GM19351 (cell line): ENCODE data around the gene SMC4.
"Not testable (repeated sequence)": the region's sequence is repeated elsewhere in the genome, so short reads cannot be mapped to it uniquely, and the experiment has no call there.

Experiments
- ATAC-seq: cut with Tn5 transposase; IDR thresholded peaks from one replicate; pipeline ENCODE4 v1.9.1; 2021; ENCODE audit warnings: mild to moderate bottlenecking, moderate library complexity; ENCODE audit not compliant: unreplicated experiment

The SMC4 gene

DNA sequence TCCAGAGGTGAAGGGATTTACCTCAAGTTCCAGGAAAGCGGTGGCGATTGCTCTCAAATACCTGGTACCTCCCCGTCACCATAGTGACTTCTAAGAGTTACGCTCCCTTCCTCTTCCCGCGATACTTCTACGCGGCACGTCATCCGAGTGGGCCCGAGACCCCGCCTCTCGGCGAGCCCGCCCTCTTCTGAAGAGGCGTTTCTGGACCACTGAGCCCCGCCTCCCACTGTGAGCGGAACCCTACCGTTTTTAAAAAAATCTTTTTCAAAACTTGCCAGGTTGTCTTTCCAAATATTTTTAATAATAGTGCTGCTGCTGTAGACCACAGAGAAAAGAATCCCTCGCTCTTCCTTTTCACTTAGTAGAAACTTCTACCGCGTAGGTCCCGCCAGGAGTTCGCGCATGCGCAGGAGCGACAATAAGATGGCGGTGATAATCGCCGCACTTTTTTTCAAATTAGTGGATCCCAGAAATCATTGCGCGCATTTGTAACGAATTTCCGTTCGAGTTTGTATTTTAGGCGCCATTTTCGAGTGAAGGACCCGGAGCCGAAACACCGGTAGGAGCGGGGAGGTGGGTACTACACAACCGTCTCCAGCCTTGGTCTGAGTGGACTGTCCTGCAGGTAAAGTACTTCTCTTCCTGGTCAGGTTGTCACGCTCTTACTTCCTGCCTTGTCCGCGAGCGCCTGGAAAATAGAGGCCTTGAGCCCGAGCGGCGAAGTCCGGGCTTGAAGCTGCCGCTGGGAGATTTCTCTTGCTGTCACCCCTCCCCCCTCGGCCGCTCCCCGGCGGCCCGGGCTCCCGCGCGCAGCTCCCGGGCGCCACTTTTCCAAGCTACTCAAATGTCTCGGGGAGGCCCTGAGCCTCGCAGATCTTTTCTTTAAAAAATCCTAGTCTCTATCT, at the start of gene SMC4, which contains the start of gene IFT80:
SMC4 (plus strand) TSS at position 526 of the 905 bp plus-strand sequence. CDS start 1,177 bp downstream, outside the sequence.
IFT80 (minus strand) TSS at position 101 of the 905 bp plus-strand sequence. CDS start 14,625 bp downstream, outside the sequence.
- peak; percentile 91 for ATAC-seq

DNA sequence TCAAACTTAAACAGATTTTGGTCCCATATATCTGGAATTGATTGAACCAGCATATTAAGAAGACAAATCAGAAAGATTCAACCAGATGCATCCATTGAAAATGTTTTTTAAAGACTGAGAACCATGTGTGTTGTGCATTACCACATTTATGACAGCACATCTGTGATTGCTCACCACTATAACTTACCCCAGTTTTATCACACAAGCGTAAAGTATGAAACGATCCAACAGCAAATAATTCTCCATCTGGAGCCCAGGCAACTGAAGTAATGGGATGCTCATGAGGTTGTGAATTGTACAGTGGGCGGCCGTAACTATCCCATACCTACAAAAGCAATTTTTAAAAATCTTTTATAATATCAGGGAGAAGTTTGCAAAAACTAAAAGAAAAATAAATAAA, 43.6 kb upstream of the SMC4 start:
- no peak for ATAC-seq

DNA sequence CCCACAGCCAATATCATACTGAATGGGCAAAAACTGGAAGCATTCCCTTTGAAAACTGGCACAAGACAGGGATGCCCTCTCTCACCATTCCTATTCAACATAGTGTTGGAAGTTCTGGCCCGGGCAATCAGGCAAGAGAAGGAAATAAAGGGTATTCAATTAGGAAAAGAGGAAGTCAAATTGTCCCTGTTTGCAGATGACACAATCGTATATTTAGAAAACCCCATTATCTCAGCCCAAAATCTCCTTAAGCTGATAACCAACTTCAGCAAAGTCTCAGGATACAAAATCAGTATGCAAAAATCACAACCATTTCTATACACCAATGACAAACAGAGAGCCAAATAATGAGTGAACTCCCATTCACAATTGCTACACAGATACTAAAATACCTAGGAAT, 36.6 kb upstream of the SMC4 start:
- ATAC-seq = not testable (repeated sequence)

DNA sequence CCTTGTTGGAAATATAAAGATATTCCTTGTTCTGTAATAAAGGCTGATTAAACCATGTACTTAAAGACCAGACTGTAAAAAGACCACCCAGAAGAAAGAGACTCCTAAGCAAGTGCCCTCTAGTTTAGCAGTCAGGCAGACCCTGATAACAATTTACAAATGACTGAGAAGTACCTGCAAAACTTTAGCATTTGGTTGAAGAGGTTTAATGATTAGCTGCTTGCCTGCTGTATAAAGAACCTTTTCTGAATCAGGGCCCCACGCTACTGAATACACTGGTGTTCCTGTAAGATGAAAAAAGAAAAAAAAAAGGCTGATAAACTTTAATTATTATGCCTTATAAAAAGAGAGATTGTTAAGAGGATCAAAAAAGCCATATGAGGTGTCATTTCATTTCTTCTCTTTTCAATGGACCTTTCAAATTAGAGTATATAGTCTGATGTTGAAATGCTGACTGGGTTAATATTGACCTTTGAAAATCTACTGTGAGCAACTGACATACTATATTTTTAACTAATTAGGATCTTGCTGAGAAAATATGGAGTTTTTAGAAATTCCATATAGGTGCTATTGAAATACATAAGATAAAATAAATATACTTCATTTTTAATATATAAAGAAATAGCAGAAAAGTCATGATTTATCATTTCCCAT, 33.5 kb upstream of the SMC4 start:
- no peak for ATAC-seq

DNA sequence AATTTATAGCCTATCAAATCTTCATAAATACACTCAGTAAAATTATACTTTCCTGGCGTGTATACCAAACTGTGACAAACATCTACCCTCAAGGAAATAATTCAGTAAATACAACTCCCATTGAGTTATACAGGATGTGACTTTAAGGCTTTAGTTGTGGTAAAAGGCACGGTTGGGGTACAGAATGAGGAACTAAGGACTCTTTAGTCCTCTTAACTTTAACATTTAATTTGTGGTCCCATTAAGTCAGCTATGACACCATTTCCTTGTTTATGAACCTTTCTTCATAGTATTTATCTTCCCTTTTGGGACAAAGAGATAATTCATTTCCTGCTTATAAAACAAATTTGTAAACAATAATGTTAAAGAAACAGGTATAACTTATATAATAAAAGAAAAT, 30.6 kb upstream of the SMC4 start:
- ATAC-seq = peak; percentile 86

DNA sequence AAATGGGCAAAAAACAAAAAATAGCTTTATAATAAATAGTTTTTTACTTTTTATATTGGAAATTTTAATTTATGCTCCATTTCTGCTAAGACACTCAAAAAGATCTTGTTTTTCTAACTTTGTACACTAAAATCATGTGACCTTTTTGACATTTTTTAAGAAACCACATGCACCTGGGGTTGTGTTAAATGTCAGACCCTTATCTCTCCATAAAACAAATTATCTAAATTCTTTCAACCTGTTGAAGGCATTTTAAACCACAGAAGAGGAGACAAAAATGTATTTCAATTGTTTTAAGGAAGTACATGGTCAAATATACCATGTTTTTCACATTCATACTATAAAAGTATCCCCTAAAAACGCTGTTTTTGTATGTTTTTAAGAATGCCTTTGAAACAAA, 29.7 kb upstream of the SMC4 start:
- ATAC-seq = no peak

DNA sequence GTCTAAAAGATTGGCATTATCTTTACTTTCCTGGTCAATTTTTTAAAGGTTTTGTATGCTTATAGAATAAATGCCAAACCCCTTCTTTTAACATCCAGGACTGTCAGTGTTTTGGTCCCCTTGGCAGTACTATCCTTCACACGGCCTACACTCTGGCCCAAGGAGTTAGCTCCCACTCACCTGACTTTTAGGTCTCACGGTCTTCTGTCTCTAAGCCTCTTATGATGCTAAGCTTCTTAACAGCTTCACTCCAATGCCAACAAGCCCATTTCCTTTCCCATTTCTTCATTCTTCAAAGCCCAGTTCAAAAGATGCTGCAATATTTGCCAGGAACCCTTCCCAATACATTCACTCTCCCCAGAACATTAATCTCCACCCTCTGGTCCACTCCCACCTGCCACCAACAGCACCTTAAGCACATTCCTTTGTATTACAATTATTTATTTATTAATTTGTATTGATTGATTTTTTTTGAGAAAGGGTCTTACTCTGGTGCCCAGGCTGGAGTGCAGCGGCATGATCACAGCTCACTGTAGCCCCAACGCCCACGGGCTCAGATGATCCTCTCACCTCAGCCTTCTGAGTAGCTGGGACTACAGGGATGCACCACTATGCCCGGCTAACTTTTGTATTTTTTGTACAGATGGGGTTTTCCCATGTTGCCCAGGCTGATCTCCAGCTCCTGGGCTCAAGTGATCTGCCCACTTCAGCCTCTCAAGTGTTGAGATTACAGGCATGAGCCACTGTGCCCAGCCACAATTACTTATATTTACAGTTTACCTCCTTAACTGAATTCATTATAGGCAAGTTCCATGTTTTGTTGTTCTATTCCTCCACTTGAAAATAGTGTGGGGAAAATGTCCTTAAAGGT, 28.2 kb upstream of the SMC4 start:
- ATAC-seq = no peak

DNA sequence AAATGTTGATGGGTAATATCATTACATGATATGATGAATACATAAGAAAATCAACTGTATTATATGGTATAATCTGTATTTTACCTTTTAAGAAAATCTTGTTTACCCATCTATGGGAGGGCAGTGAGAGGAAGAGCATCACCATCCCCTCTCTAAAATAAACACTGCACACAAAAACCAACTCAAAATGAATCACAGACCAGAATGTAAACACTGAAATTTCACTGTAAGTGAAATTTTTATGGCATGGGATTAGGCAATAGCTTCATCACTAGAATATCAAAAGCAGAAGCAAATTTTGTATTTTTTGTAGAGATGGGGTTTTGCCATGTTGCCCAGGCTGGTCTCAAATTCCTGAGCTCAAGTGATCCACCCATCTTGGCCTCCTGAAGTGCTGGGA, 26.7 kb upstream of the SMC4 start:
- no peak for ATAC-seq

DNA sequence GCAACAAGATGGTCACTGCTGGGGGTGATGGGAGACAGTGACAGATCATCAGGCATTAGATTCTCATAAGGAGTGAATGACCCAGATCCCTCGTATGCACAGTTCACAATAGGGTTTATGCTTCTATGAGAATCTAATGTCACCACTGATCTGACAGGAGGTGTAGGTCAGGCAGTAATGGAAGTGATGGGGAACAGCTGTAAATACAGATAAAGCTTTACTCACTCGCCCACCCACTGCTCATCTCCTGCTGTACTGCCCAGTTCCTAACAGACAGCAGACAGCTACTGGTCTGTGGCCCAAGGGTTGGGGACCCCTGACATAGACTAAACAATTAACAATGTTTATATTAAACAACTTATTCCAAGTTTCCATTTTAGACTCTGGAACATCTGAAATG, 25.8 kb upstream of the SMC4 start:
- no peak for ATAC-seq

DNA sequence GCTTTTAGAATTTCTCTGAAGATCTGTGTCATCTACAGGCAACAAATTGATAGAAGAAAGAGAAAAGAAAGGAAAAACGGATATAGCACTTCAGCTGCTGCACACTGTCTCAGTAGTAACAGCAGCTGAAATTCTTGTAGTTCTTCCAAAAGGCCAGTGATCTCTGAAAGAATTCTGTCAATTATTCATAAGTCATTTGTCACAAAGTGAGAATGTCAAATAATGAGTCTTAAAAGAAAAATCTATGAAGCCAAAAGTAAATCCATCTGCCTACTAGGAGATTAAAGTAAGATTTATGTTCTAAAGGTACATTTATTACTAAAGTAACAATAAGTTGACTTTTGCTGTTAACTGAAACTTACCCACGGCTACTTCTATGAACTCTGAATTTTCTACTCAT, 25.0 kb upstream of the SMC4 start:
- ATAC-seq = no peak

DNA sequence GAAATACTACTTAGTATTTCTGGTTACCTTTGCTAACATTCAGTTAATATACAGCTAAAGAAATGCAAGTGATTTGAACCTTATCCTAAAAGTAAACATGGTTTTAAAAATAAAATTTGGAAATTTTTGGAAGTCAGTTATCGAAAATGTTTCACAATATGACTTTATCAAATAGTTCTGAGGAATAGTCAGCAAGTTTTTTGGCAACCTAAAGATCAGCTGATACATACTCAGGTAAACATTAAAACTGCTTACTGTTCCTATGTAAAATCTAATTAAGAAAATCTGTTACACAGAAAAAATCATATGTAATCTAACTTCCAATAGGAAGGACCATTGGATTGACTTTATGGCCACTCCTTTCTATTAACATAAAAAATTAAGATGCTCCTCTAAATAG, 24.5 kb upstream of the SMC4 start:
- no peak for ATAC-seq

DNA sequence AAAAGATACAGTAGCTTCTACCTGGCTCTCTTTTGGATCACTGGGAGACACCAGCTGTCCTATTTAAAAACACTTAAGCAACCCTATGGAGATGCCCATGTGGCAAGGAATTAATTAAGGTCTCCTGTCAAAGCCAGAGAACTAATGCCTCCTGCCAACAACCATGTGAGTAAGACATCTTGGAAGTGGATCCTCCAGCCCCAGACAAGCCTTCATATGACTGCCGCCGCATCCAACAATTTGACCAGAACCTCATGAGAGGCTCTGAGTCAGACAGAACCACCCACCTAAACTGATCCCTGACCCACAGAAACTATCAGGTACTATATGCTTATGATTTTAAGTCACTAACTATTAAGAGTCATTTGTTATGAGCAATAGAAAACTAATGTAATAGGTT, 22.8 kb upstream of the SMC4 start:
- ATAC-seq = no peak

DNA sequence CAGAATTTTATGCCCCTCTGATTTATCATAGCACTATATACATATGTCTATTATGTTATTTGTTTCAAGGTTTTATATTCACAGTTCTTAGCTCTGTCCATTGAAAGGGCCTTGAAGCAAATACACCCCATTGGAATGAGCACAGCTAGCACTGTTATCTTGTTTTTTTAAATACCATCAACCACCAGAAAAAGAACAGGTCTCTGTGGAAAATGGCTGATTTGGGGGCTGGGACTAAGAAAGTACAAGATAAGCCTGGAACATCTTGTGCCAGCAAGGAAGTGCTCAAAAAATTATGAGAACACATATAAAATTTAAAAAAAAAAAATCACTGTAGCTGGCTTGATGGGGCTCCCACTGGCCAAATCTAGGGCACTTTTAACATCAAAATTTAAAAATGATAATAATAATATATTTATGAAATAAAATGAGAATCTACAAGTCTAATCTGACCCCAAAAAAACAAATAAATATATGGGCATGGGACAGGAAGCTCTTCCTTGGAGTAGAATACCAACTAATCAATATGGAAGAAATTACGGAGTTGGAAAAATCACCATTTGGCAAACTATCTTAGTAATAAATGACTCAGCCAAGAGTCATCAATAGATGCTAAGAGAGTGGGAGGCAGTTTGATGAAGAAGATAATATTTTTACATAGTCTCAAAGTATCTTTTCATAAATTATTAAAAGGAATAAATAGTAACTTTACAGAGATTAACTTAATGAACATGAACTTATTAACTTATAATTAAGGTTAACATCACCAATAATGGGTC, 20.9 kb upstream of the SMC4 start:
- ATAC-seq = no peak

DNA sequence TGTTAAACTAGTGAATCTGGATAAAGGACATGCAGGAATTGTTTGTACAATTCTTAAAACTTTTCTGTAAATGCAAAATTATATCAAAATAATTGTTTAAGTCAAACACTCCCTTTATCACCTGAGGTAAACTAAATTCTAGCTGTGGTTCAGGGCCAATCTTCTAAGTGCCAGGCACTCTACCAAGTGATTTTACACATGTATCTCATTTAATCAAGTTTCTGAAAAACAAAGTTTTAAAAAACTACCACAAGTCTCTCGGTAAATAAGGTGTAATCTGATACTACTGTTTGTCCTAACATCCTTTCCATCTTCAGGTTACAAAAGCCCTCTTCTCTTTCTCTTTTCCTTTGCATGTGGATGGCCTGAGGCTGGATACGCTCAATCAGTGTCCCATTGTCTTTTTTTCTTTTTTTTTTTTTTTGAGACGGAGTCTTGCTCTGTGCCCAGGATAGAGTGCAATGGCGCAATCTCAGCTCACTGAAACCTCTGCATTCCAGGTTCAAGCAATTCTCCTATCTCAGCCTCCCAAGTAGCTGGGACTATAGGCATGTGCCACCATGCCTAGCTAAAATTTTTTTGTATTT, 19.7 kb upstream of the SMC4 start:
- ATAC-seq = no peak

DNA sequence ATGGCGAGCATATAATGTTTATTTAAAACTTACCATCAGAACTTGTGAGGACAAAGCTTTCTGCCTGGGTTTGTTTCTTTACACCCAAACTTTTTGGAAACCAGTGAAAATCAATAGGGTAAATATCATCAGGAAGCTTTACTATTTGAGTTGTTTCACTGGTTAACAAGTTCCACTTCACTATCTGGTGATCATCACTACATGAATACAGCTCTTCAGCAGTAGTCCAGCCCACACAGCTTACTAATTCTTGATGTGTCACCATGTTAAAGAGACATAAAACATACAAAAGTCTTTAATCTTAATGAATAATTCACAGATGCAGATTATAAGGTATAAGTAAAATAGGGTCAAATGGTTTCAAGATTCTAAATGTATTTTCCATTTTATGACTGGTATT, 18.0 kb upstream of the SMC4 start:
- no peak for ATAC-seq

DNA sequence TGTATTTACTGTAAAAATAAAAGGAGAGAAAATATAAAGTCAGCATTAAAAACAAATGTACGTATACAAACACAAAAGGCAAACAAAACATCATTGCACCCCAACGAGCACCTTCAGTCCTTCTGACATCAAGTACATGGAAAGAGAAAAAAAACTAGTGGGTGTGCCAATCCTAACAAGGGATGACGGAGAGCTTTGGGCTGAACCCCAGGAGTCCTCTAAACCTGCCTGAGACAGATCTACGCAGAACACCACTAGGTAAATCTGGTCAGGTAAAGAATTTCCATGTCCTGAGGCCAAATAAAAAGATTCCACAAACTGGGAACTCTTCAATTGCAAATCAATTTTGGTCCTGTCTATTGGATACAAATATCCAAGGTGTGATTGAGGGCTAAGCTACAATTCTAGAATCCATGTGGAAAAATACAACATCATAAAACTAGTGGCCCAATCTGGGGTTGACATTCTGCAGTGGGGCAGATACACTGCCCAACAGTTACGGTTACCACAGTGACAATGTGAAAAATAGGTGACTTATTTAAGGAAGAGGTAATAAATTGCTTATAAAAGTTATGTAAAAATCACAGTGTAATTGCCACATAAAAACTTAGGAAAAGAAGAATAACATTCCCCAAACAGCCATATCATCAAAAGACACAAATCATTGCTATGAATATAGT, 14.7 kb upstream of the SMC4 start:
- ATAC-seq = no peak

DNA sequence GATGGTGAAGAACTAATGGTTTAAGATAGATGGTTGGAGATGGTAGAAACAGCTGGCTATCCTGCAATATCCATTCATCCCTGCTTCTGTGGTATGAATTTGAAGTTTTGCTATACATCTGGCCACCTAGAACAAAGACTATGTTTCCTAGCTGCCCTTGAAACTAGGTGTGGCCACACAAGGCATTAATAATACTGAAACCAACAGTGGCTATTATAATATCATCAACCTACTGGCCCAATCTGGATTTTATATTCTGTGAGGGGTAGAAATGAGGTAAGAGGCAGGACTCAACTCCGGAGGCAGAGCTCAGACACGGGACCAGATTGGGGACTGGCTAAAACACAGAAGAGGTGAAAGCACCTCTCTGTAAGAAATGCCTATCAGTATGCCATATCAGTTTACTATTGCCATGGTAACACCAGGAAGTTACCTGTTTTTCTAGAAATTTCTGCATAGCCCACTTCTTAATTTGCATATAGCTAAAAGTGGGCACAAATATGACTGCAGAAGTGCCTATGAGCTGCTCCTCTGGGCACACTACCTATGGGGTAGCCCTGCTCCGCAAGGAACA, 8.8 kb upstream of the SMC4 start:
- ATAC-seq = peak; percentile 64

DNA sequence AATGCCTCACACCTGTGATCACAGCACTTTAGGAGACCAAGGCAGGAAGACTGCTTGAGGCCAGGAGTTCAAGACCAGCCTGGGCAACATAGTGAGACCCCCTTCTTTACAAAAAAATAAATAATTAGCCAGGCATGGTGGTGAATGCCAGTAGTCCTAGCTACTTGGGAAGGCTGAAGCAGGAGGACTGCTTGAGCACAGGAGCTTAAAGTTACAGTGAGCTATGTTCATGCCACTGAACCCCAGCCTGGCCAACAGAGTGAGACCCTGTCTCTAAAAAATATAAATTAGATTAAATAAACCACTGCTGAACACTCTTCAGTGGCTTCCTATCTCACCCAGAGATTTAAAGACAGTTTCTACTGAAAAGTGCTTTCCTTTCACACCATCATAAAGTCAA, 6.7 kb upstream of the SMC4 start:
- ATAC-seq = no peak

DNA sequence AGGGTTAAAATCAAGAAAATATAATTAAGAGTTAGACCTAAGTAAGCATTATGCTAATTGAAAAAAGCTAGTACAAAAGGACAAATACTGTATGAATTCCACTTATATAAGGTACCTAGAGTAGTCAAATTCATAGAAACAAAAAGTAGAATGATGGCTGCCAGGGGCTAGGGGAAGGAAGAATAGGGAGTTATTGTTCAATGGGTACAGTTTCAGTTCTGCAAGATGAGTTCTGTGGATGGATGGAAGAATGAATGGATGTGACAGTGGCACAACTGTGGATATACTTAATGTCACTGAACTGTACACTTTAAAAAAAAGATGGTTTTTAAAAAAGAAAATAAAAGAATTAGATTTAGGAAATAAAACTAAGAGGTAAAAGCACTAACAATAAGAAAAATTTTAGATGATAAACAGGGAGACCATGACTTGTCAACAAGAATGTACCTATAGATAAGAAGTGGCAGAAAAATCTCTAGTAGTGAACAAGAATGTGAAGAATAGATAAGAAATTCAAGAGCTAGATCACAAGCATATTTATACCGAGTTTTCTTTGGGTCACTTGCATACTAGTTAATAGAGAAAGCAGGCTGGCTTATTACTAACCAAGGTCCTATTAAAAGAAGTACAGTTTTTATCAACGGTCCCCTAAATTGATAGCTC, 6.0 kb upstream of the SMC4 start:
- ATAC-seq = no peak
